IMR-90 (cell line): Measurements from ENCODE around the gene PXK.

Experiments used
- FOS ChIP-seq: fragments of 150-350 bp; IDR thresholded peaks from 2 replicates; pipeline ENCODE4 v1.6.1; 2016; ENCODE audit warnings: low read depth, low read length
- MAFK ChIP-seq: IDR thresholded peaks from 2 replicates; pipeline ENCODE4 v1.6.1; 2012; ENCODE audit warnings: low read depth, low read length, improper control_type of control experiment
- MXI1 ChIP-seq: IDR thresholded peaks from 2 replicates; pipeline ENCODE4 v1.6.1; 2012; ENCODE audit warnings: low read depth, mild to moderate bottlenecking, low read length, moderate library complexity, borderline replicate concordance
- POLR2A ChIP-seq: IDR thresholded peaks from 2 replicates; pipeline ENCODE4 v1.6.1; 2012; ENCODE audit warnings: mild to moderate bottlenecking, low read depth, low read length
- RAD21 ChIP-seq: IDR thresholded peaks from 2 replicates; pipeline ENCODE4 v1.6.1; 2012; ENCODE audit warnings: low read length, improper control_type of control experiment
- RCOR1 ChIP-seq: IDR thresholded peaks from 2 replicates; pipeline ENCODE4 v1.6.1; 2012; ENCODE audit warnings: mild to moderate bottlenecking, low read length, improper control_type of control experiment; ENCODE audit not compliant: insufficient replicate concordance
- RFX5 ChIP-seq: IDR thresholded peaks from 2 replicates; pipeline ENCODE4 v1.8.0; 2012; ENCODE audit warnings: low read depth, mild to moderate bottlenecking, low read length, moderate library complexity
- TF ChIP-seq, protein P1 (sequence below): conservative IDR thresholded peaks from 2 replicates; pipeline ENCODE4 v1.5.1; 2012; ENCODE audit warnings: mild to moderate bottlenecking, low read depth, low read length, improper control_type of control experiment
- TF ChIP-seq, protein P2 (sequence below): fragments of 150-350 bp; IDR thresholded peaks from 2 replicates; pipeline ENCODE4 v1.6.1; 2017; ENCODE audit warnings: mild to moderate bottlenecking, antibody characterized with exemption, low read length, low read depth

DNA sequence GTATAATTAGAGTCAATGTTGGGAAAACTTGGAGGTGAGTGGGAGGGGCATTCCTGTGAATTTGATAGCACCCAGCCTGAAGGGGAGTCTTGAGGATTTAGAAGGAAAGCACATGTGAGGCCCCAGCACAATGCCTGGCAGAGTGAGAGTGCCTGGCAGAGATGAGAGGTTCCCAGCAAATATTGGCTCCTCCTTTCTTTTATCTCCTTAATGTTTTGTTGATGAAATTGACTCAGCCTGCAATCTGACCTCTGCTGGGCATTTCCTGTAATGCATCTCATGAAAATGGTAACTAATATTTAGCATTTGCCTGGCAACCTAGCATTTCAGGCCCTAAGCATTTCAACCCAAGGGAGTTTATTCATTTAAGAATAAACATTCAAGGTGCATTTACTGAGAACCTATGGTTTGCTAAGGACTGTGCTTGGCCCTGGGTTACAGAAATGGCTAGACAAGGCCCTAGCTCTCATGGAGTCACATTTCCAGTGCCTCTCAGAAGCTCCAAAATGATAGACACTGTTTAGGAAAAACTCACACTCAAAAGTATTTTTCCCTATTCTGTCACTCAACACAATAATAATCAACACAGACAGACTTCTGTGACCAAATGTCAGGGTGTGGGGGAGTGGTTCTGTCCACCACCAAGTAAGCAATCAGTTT lies 82.0 kb downstream of the PXK start:
- TF ChIP-seq MXI1 (no peak), RFX5 (no peak), RAD21 (peak; percentile 83), POLR2A (no peak), RCOR1 (no peak), FOS (no peak), MAFK (no peak)
- TF ChIP-seq, protein P1, sequence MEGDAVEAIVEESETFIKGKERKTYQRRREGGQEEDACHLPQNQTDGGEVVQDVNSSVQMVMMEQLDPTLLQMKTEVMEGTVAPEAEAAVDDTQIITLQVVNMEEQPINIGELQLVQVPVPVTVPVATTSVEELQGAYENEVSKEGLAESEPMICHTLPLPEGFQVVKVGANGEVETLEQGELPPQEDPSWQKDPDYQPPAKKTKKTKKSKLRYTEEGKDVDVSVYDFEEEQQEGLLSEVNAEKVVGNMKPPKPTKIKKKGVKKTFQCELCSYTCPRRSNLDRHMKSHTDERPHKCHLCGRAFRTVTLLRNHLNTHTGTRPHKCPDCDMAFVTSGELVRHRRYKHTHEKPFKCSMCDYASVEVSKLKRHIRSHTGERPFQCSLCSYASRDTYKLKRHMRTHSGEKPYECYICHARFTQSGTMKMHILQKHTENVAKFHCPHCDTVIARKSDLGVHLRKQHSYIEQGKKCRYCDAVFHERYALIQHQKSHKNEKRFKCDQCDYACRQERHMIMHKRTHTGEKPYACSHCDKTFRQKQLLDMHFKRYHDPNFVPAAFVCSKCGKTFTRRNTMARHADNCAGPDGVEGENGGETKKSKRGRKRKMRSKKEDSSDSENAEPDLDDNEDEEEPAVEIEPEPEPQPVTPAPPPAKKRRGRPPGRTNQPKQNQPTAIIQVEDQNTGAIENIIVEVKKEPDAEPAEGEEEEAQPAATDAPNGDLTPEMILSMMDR: peak; percentile 84
- TF ChIP-seq, protein P2, sequence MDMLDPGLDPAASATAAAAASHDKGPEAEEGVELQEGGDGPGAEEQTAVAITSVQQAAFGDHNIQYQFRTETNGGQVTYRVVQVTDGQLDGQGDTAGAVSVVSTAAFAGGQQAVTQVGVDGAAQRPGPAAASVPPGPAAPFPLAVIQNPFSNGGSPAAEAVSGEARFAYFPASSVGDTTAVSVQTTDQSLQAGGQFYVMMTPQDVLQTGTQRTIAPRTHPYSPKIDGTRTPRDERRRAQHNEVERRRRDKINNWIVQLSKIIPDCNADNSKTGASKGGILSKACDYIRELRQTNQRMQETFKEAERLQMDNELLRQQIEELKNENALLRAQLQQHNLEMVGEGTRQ: no peak
